ENCODE results near the gene RARB.

- TF ChIP-seq REST (IDR thresholded peaks at IDR 0.05; ENCODE audit: insufficient replicate concordance, low read depth) = no peak
- no peak for TF ChIP-seq CTCF (IDR thresholded peaks at IDR 0.05; ENCODE audit: insufficient read depth, low read length)
Measured at GRCh38 chr3:25497096-25497495, 69.0 kb downstream of the RARB start.
